Neuronal stem cell (in vitro differentiated cells): ENCODE results near the gene ZFP57. TPM values are rescaled to one million over a fixed set of nuclear protein-coding genes. Genes with fewer than 3 reads are reported as not detected.

Experiments
- DNase-seq: peaks from one replicate; pipeline ENCODE4 v3.0.0-alpha.2; 2013; ENCODE audit warnings: low spot score
- H2AFZ ChIP-seq: one replicate; pipeline ENCODE4 v1.6.1; 2013; ENCODE audit warnings: mild to moderate bottlenecking, low read length, inconsistent platforms
- H2AK5ac ChIP-seq: 2 replicates; pipeline ENCODE4 v1.6.1; 2013; ENCODE audit warnings: low read depth, mild to moderate bottlenecking, inconsistent platforms, low read length, moderate library complexity, mixed read lengths
- H2BK120ac ChIP-seq: 2 replicates; pipeline ENCODE4 v1.6.1; 2013; ENCODE audit warnings: low read depth, mild to moderate bottlenecking, inconsistent platforms, low read length, moderate library complexity, mixed read lengths
- H2BK12ac ChIP-seq: one replicate; pipeline ENCODE4 v1.6.1; 2013; ENCODE audit warnings: low read length, inconsistent platforms
- H2BK15ac ChIP-seq: 2 replicates; pipeline ENCODE4 v1.6.1; 2013; ENCODE audit warnings: mild to moderate bottlenecking, low read length, inconsistent platforms, mixed read lengths
- H2BK5ac ChIP-seq: one replicate; pipeline ENCODE4 v1.6.1; 2013; ENCODE audit warnings: inconsistent platforms, mild to moderate bottlenecking, low read length, moderate library complexity
- H3K14ac ChIP-seq: one replicate; pipeline ENCODE4 v1.6.1; 2013; ENCODE audit warnings: low read length, inconsistent platforms
- H3K18ac ChIP-seq: 2 replicates; pipeline ENCODE4 v1.6.1; 2013; ENCODE audit warnings: low read length, inconsistent platforms
- H3K23ac ChIP-seq: 2 replicates; pipeline ENCODE4 v1.6.1; 2013; ENCODE audit warnings: low read depth, mild to moderate bottlenecking, mixed read lengths, low read length, inconsistent platforms; ENCODE audit not compliant: poor library complexity
- H3K27ac ChIP-seq: replicated peaks from 3 replicates; pipeline ENCODE4 v1.5.1; 2013; ENCODE audit warnings: low read length, inconsistent platforms
- H3K27me3 ChIP-seq, 3 experiments: 2 replicates each; pipeline ENCODE4 v1.6.1; 2013; ENCODE audit warnings: low read length in 3 of 3, mild to moderate bottlenecking in 2 of 3, inconsistent platforms in 1 of 3, low read depth in 1 of 3, mixed read lengths in 1 of 3, moderate library complexity in 1 of 3; ENCODE audit not compliant: control insufficient read depth in 3 of 3, insufficient read depth in 3 of 3
- H3K36me3 ChIP-seq, 2 donors: replicated peaks in 1 of 2; 2 replicates each; pipeline ENCODE4 v1.6.1; 2013; ENCODE audit warnings: low read length in 2 of 2; ENCODE audit not compliant: control insufficient read depth in 2 of 2, insufficient read depth in 2 of 2
- H3K4ac ChIP-seq: 2 replicates; pipeline ENCODE4 v1.6.1; 2013; ENCODE audit warnings: inconsistent platforms, mild to moderate bottlenecking, low read length, moderate library complexity
- H3K4me1 ChIP-seq, 2 donors: 1 replicate in 1 of 2; 2 replicates in 1 of 2; pipeline ENCODE4 v1.6.1; 2013; ENCODE audit warnings: low read length in 2 of 2, low read depth in 1 of 2; ENCODE audit not compliant: control insufficient read depth in 2 of 2, insufficient read depth in 1 of 2
- H3K4me2 ChIP-seq: one replicate; pipeline ENCODE4 v1.6.1; 2013; ENCODE audit warnings: mild to moderate bottlenecking, low read length, inconsistent platforms; ENCODE audit not compliant: insufficient read depth, poor library complexity, severe bottlenecking
- H3K4me3 ChIP-seq, 2 donors: 2 replicates each; pipeline ENCODE4 v1.5.1; 2013; ENCODE audit warnings: low read length in 2 of 2, mild to moderate bottlenecking in 2 of 2, inconsistent platforms in 1 of 2, moderate library complexity in 1 of 2
- H3K79me1 ChIP-seq: one replicate; pipeline ENCODE4 v1.6.1; 2013; ENCODE audit warnings: low read depth, mild to moderate bottlenecking, inconsistent platforms, low read length, moderate library complexity
- H3K9ac ChIP-seq: one replicate; pipeline ENCODE4 v1.6.1; 2013; ENCODE audit warnings: mild to moderate bottlenecking, low read depth, low read length, inconsistent platforms; ENCODE audit not compliant: poor library complexity
- H3K9me3 ChIP-seq, 2 donors: replicated peaks in 1 of 2; 2 replicates each; pipeline versions ENCODE3 to v1.6.1; 2013; ENCODE audit warnings: low read length in 2 of 2, mild to moderate bottlenecking in 2 of 2, inconsistent platforms in 1 of 2, low read depth in 1 of 2, mixed read lengths in 1 of 2, moderate library complexity in 1 of 2; ENCODE audit not compliant: control insufficient read depth in 2 of 2, insufficient read depth in 1 of 2
- H4K8ac ChIP-seq: one replicate; pipeline ENCODE4 v1.6.1; 2013; ENCODE audit warnings: low read depth, mild to moderate bottlenecking, inconsistent platforms, low read length, moderate library complexity
- H4K91ac ChIP-seq: one replicate; pipeline ENCODE4 v1.6.1; 2013; ENCODE audit warnings: low read length, low read depth, mild to moderate bottlenecking, inconsistent platforms; ENCODE audit not compliant: poor library complexity
- WGBS, 2 donors: extraction: QIAGEN DNeasy Blood & Tissue Kit; methylation state at CpG; one replicate each; pipeline ENCODE4 v1.1.7; 2013; ENCODE audit warnings: missing lambda C conversion rate in 2 of 2, mixed read lengths in 1 of 2; ENCODE audit not compliant: insufficient read length in 2 of 2, insufficient replicate concordance in 1 of 2; ENCODE audit errors: extremely low coverage in 2 of 2; 5-methylcytosine and 5-hydroxymethylcytosine counted together
- small RNA-seq: library from polyadenylated mRNA; stranded (forward); fragments of <200 nt; extraction: miRNeasy Mini kit (QIAGEN cat#:217004); gene quantifications from one replicate; pipeline ENCODE3, GENCODE V24; 2013; ENCODE audit not compliant: insufficient read depth

Gene ZFP57

GRCh38 chr6:29625337-29625930 is 55.5 kb downstream of the ZFP57 start:
- no peak for DNase-seq
- no CpG with 5 or more reads among the region's 7 CpGs for WGBS, 2 donors
- peak overlapping the region; percentile 43 for H3K4me2 ChIP-seq

GRCh38 chr6:29624520-29624961 is 56.4 kb downstream of the ZFP57 start:
- Histone ChIP-seq H2BK120ac (no peak overlapping the region), H3K18ac (no peak overlapping the region), H4K91ac (no peak overlapping the region), H2BK5ac (no peak overlapping the region), H3K4me3 (peak overlapping the region in 1 of 2 donors; percentile 4), H3K36me3 (peaks cover 23 to 43% of the 10 kb centered on the region in 2 donors), H3K27ac (peak overlapping the region; percentile 71), H3K9me3 (peaks cover 0 to 5% of the 10 kb centered on the region in 2 donors), H4K8ac (no peak overlapping the region), H3K79me1 (peaks cover 6% of the 10 kb centered on the region), H3K4me2 (peak overlapping the region; percentile 43), H3K4me1 (peaks cover 45 to 66% of the 10 kb centered on the region in 2 donors), H2AFZ (no peak overlapping the region), H3K4ac (no peak overlapping the region), H2AK5ac (no peak overlapping the region), H2BK12ac (no peak overlapping the region), H2BK15ac (no peak overlapping the region), H3K27me3 (no peaks in the 10 kb centered on the region), H3K14ac (no peak overlapping the region), H3K9ac (no peak overlapping the region), H3K23ac (no peak overlapping the region)
- DNase-seq: no peak
- WGBS, 2 donors: no CpG with 5 or more reads among the region's 3 CpGs

More at GRCh38 chr6:29625337-29625930, 55.5 kb downstream of the ZFP57 start:
- Histone ChIP-seq H4K91ac (no peak overlapping the region), H2AFZ (no peak overlapping the region), H3K27me3 (no peaks in the 10 kb centered on the region), H4K8ac (no peak overlapping the region), H2BK5ac (no peak overlapping the region), H2BK15ac (no peak overlapping the region), H3K14ac (no peak overlapping the region), H2BK120ac (no peak overlapping the region), H3K79me1 (peaks cover 6% of the 10 kb centered on the region), H3K18ac (no peak overlapping the region), H3K4me3 (peak overlapping the region; percentile 11 to 62), H3K4me1 (peaks cover 48 to 70% of the 10 kb centered on the region in 2 donors), H2AK5ac (no peak overlapping the region), H3K9ac (no peak overlapping the region), H3K4ac (no peak overlapping the region), H3K23ac (no peak overlapping the region), H2BK12ac (no peak overlapping the region), H3K9me3 (peaks cover 0 to 5% of the 10 kb centered on the region in 2 donors), H3K27ac (peak overlapping the region; percentile 71), H3K36me3 (peaks cover 16 to 38% of the 10 kb centered on the region in 2 donors)

Small RNA genes within 50 kb of the gene (small RNA-seq; reads per million reads assigned to genes)
- not detected for gene SUMO2P1
